Thoracic aorta (tissue), 2 donors: ENCODE results near the gene SRRM4. TPM values are rescaled to one million over a fixed set of nuclear protein-coding genes. Genes with fewer than 3 reads are reported as not detected.

ENCODE experiments used
- ATAC-seq: fragments of 150-250 bp; one replicate; pipeline ENCODE4 v1.8.0; 2017; ENCODE audit warnings: low read depth; ENCODE audit not compliant: insufficient number of reproducible peaks, low FRiP score
- DNase-seq: peaks from one replicate; pipeline ENCODE4 v3.0.0-alpha.2; 2020; ENCODE audit warnings: low spot score
- H3K27ac ChIP-seq, 2 donors: fragments of 200-600 bp; sonication (generic); 1 replicate in 1 of 2; 2 replicates in 1 of 2; pipeline ENCODE4 v1.5.1; 2016; ENCODE audit warnings: mild to moderate bottlenecking in 2 of 2, moderate library complexity in 2 of 2
- H3K27me3 ChIP-seq: fragments of 200-600 bp; sonication (generic); replicated peaks from 2 replicates; pipeline ENCODE4 v1.6.0; 2016; ENCODE audit warnings: mild to moderate bottlenecking; ENCODE audit not compliant: insufficient read depth
- H3K36me3 ChIP-seq: fragments of 200-600 bp; sonication (generic); one replicate; pipeline ENCODE4 v1.5.1; 2016
- H3K4me1 ChIP-seq, 2 donors: fragments of 200-600 bp; sonication (generic); 1 replicate in 1 of 2; 2 replicates in 1 of 2; pipeline versions ENCODE4 v1.5.1 to v1.6.0; 2016; ENCODE audit warnings: low read depth in 2 of 2, mild to moderate bottlenecking in 1 of 2; ENCODE audit not compliant: control insufficient read depth in 1 of 2
- H3K4me3 ChIP-seq: fragments of 200-600 bp; sonication (generic); 2 replicates; pipeline ENCODE4 v1.5.1; 2016; ENCODE audit warnings: mild to moderate bottlenecking
- H3K9me3 ChIP-seq: fragments of 200-600 bp; sonication (generic); 2 replicates; pipeline ENCODE4 v1.5.1; 2016
- total RNA-seq, 2 donors: library from RNA; depleted of rRNA; stranded (reverse); fragments of >200 nt; gene quantifications; one replicate each; pipeline versions ENCODE4 v1.1.0 to v1.2.3, GENCODE V29; 2016
- TF ChIP-seq, protein P1 (sequence below): fragments of 200-600 bp; sonication (generic); IDR thresholded peaks from one replicate; pipeline ENCODE4 v1.5.1; 2019; ENCODE audit warnings: antibody characterized with exemption

Gene SRRM4
- total RNA-seq, 2 donors from 2014 or later = 0.21 TPM; not detected in 1

DNA sequence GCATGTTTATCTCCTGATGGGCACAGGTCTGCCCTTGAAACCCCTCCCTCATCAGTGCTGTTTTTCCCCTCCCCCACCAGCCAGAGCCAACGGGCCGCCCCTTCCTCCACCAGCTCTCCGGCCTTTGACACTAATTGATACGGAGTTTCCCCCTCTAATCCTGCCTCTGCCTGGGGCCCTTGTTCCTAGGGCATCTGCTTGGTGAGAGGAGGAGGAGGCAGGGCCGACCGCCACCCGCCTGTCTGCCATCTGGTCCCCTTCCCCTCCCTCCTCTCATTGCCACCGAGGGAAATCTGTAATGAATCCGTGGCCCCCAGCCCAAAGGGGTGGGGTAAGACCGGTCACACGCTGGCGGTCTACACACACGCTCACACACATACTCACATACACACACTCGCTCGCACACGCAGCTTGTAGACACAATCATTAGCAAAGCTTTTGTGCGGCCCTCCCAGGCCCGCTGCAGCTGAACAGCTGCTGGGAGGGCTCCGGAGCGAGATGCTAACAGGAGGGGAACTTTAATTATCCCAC, 27.4 kb downstream of the SRRM4 start:
- no peaks in the 10 kb centered on the region for H3K9me3 ChIP-seq
- ATAC-seq (no peak), DNase-seq (no peak)
- no peak overlapping the region for H3K27ac ChIP-seq
- no peaks in the 10 kb centered on the region for H3K27me3 ChIP-seq
- TF ChIP-seq, protein P1, sequence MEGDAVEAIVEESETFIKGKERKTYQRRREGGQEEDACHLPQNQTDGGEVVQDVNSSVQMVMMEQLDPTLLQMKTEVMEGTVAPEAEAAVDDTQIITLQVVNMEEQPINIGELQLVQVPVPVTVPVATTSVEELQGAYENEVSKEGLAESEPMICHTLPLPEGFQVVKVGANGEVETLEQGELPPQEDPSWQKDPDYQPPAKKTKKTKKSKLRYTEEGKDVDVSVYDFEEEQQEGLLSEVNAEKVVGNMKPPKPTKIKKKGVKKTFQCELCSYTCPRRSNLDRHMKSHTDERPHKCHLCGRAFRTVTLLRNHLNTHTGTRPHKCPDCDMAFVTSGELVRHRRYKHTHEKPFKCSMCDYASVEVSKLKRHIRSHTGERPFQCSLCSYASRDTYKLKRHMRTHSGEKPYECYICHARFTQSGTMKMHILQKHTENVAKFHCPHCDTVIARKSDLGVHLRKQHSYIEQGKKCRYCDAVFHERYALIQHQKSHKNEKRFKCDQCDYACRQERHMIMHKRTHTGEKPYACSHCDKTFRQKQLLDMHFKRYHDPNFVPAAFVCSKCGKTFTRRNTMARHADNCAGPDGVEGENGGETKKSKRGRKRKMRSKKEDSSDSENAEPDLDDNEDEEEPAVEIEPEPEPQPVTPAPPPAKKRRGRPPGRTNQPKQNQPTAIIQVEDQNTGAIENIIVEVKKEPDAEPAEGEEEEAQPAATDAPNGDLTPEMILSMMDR = no peak
- H3K4me3 ChIP-seq = no peak overlapping the region
- H3K4me1 ChIP-seq = no peaks in the 10 kb centered on the region
- H3K36me3 ChIP-seq = no peaks in the 10 kb centered on the region

DNA sequence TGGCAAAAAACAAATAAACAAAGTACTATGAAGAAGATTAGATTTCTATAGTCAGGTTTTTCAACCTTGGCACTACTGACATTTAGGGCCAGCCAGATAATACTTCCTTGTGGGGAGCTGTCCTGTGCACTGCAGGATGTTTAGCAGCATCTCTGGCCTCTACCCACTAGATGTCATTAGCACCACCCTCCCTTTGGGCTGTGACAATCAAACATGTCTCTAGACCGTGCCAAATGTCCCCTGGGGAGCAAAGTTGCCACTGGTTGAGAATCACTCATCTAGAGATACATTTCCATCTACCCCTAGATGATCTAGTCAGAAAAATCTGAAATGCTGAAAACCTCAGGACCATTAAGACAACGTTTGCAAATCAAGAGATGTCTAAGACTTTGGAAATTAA, 29.9 kb downstream of the SRRM4 start:
- Histone ChIP-seq H3K36me3 (no peaks in the 10 kb centered on the region), H3K27ac (no peak overlapping the region), H3K9me3 (no peaks in the 10 kb centered on the region), H3K27me3 (no peaks in the 10 kb centered on the region), H3K4me1 (no peaks in the 10 kb centered on the region), H3K4me3 (no peak overlapping the region)
- TF ChIP-seq, protein P1 = no peak
- DNase-seq (no peak), ATAC-seq (no peak)

DNA sequence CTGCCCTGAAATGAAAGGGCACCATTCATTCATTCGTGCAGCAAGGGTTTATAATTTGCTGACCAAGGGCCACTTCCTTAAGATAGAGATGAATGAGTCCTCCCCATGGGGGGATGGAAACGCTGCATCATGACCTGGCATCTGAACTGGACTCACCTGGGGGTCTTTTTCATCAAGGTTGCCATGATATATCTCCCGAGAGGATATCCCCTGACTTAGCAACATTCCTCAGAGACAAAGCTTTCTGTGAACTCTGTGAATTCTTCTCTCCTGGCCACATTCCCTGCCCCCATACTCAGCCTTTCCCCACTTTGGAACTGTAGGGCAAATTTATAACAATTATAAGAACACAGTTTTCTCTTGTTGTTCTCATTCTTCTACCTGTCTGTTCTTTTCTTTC, 30.8 kb downstream of the SRRM4 start:
- H3K27ac ChIP-seq = no peak overlapping the region
- no peaks in the 10 kb centered on the region for H3K27me3 ChIP-seq
- TF ChIP-seq, protein P1 = no peak
- no peaks in the 10 kb centered on the region for H3K4me1 ChIP-seq
- ATAC-seq (no peak), DNase-seq (no peak)
- H3K4me3 ChIP-seq = no peak overlapping the region
- H3K36me3 ChIP-seq = no peaks in the 10 kb centered on the region
- H3K9me3 ChIP-seq = no peaks in the 10 kb centered on the region

DNA sequence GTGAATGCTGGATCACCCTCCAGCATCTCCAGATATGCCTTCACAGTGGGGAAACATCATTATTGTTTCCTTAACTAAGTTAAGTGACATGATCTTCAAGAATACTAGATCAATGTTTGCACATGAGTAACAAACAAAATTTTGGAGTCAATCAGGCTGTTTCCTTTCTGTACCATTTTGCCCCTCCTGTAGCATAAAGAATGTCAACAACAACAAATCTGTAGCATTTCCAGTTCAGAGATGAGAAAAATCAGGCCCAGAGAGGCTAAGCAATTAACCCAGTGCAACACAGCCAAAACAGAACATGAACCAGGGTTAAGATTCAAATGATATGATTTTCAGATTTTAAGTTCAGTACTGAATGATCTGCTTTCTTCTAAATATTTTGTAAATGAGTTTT, 31.7 kb downstream of the SRRM4 start:
- no peaks in the 10 kb centered on the region for H3K27me3 ChIP-seq
- H3K9me3 ChIP-seq = no peaks in the 10 kb centered on the region
- ATAC-seq (no peak), DNase-seq (no peak)
- no peak overlapping the region for H3K27ac ChIP-seq
- H3K4me1 ChIP-seq = no peaks in the 10 kb centered on the region
- H3K36me3 ChIP-seq = no peaks in the 10 kb centered on the region
- TF ChIP-seq, protein P1 = no peak
- no peak overlapping the region for H3K4me3 ChIP-seq

DNA sequence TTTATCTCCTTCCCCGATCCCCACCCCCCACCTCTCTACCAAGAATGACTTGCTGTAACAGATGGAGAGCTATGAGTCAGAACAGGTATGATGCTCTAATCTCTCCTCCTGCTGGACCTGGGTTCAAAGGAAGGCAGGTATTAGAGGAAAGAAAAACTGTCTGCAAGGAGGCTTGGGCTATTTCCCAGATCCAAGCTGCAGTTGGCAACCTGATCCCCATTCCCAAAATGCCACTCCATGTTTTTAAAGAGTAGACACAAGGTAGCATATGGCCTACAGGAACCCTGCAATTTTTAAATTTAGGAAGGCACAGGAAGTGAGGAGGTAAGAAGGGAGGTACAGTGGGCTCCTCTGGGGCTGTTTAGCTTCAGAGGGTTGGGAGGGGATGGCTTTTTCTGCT, 33.0 kb downstream of the SRRM4 start:
- H3K4me1 ChIP-seq = no peaks in the 10 kb centered on the region
- no peaks in the 10 kb centered on the region for H3K36me3 ChIP-seq
- no peaks in the 10 kb centered on the region for H3K9me3 ChIP-seq
- no peaks in the 10 kb centered on the region for H3K27me3 ChIP-seq
- TF ChIP-seq, protein P1 = no peak
- no peak overlapping the region for H3K4me3 ChIP-seq
- no peak overlapping the region for H3K27ac ChIP-seq
- DNase-seq (no peak), ATAC-seq (no peak)
